Stimulated activated naive CD4-positive, alpha-beta T cell treated with Interleukin-2 at 50 U/mL for 16 hours (primary cell): ENCODE results near the gene METTL26.
"Not testable (repeated sequence)": the region's sequence is repeated elsewhere in the genome, so short reads cannot be mapped to it uniquely, and the experiment has no call there.

Source experiments
- DNase-seq: peaks from one replicate; lab custom pipeline; 2025; lab: John Stamatoyannopoulos, UW

Gene METTL26

DNA sequence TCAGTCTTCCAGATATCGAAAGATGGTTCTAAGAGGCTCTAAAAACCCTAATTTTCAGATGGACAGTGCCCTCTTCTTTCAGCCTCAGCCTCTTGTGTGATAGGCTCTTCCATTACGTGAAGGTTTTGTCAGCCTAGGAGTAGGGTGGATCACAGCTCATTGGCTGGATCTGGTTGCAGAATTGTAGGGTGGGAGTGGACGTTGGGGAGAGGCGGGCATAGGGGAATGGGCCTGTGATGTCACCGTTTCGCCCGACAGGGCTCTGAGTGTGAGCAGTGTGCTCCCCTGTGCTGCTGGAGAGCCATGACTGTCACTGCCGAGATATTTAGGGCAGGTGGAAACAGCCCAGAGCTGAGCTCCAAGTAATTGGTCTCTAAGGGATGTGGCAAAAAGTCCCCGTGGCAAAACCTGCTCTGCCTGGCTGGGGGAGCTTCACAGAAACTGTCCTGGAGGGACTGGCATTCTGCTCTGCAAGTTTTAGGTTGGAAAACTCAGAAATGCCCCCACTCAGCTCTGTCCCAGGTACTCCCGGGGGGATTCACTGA lies 11.5 kb downstream of the METTL26 start:
- no peak for DNase-seq

DNA sequence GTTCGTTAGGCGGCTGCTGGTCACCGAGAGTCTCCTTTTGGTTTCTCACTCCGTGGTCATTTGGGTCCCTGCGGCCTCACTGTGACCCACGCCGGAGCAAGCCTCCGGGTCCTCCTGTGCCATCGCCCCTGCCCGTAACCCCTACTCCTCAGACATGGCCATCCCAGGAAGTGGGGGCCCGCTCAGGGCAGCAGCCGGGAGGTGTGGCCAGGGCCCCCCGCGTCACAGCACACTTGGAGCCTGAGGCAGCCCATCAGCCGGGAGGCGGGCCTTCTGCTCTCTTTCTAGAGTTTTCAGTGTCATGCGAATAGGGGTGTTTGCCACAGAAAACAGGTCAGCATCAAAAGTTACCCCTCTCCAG lies 13.2 kb downstream of the METTL26 start:
- DNase-seq = no peak

DNA sequence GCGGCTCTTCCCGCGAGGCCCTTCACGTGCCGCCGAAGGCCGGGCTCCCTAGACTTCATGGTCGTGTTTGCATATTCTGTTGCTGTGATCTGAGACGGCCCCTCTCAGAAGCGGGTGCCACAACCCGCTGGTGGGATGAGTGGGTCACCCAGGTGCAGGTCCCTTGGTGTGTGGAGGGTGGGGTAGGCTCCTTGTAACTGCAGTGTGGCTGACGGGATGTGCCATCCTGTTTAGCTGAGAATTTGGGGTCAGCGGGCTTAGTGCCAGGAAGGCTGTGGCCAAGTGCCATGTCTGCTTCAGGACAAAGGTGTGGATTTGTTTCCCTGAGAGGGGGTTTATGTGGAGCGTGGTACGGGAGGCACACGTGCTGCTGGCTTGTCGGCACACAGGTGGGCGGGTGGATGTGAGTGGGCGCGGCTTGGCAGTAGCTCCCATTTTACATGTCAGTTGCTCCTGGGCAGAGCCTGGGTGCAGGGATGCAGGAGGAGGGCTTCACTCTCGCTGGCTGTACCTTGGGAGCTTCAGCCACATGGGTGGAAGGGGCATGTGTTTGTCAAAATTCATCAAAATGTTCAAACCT lies 14.5 kb downstream of the METTL26 start:
- no peak for DNase-seq

DNA sequence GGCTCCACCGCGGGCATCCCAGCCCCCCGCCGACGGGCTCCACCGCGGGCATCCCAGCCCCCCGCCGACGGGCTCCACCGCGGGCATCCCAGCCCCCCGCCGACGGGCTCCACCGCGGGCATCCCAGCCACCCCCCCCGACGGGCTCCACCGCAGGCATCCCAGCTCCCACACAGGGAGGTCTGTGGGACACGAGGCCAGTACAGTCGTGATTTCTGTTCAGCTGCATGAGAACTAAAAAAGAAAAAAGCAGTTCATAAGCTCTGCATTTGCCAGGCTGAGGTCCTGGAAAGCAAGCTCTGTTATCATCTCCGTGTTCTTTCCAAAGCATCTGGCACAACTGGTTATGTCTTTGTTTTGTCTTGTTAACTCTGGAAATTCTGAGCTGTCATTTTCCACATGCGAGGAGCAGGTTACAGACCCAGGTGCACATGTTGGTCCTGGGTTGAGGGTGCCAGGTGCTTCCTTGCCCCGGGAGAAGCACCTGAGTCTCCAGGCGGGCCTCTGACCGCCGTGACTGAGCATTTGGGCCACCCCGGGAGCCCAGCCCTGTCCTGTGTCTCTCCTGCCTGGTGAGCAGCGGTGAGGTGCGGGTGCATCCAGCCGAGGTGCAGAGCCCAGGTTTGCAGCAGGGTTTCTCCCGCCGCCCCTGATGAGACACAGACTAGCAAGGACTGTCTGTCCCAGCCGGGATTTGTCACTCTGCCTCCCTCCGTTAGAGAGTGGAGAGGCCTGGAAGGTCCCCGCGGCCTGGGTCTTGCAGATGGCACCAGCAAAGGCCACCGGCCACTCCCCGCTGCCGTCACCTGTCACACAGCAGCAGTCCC lies 15.2 kb downstream of the METTL26 start:
- DNase-seq = no peak

GRCh38 chr16:619476-620100 lies 16.5 kb downstream of the METTL26 start:
- no peak for DNase-seq

GRCh38 chr16:617855-618254 lies 18.2 kb downstream of the METTL26 start:
- DNase-seq = no peak

- DNase-seq = no peak
These were observed 19.1 kb downstream of the METTL26 start for GRCh38 chr16:616733-617586.

GRCh38 chr16:615122-615521 lies 21.0 kb downstream of the METTL26 start:
- DNase-seq = no peak

DNA sequence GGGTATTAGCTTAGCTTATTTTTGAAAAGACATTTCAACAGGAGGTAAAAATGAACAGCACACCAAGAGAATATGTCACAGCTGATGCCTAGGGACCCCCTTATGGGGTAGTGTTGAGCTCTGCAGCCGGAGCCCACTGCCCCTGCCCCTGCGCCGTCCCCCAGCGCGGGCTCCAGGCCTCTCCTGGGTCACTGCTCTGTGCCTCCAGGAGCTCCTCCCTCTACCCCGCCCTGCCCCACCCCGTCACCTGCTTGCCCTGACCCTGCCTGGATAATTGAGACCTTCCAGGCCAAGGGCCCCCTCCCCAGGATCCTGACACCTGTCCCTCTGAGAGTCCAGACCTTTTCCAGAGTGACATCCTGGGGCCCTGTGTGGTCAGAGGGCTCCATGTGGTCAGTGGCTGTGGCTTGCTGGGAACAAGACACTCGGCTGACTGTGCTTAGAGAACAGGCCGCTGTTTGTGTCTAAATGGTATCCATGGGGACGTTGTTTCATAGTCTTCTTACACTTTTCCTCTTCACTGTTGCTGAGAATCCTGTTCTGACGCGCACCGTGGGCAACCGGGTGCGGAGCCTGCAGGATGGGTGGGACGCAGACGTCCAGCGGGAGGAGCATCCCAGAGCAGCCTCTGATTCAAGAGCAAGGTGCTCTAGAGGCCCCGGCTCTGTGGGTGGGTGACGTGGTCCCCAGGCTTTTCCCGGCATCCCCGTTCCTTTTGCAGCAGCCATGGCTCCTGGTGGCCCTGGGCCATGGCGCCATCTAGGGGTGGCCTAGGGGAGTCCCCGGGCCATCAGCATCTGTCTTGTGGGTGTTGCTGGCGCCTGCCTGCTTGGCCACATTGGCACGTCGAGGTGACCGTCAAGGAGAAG lies 25.4 kb downstream of the METTL26 start:
- DNase-seq = peak; percentile 53

DNA sequence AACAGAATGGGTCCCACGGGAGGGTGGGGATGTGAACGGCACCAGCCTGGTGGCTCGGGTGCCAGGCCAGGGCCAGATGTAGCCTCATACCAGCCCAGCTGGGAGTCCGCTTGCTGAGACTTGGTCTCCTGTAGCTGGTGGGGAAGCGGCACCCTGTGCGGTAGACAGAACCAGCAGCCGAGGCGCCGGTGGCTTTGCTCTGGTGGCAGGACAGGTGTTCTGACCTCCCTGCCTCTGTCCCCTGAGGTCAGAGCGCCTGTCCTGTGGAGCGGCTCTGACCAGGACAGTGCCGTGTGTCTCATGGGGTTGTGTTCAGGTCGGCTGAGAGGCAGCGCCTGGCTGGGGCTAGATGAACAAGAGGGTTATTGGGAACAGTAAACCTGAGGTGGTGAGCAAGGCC lies 26.1 kb downstream of the METTL26 start:
- DNase-seq = no peak

GRCh38 chr16:609316-609715 lies 26.8 kb downstream of the METTL26 start:
- DNase-seq = no peak

- peak; percentile 34 for DNase-seq
These were observed 28.1 kb downstream of the METTL26 start for GRCh38 chr16:608019-608418.

DNA sequence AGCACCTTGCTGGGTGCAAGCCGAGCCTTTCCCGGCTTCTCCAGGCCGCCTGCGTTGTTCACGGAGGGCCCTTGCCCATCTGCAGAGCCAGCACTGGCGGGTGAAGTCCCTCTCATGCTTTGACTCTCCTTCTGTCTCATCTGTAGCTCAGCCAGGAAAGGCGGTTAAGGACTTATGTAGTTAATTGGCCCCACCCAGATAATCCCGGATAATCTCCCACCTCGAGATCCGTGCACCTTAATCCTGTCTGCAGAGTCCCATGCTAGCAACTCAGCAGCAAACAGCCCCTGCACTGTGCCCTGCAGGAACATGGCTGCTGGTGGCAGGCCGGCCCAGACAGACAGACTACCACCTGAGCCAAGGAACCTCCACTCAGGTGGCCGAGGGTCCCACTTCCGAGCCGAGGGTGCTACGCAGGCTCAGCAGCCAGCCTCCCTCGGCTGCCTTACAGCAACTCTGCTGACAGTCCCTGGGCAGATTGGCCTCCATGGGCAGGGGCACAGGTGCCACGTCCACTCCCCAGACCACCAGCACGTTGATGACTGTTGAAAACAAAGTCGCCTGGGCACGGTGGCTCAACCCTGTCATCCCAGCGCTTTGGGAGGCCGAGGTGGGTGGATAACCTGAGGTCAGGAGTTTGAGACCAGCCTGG lies 29.3 kb downstream of the METTL26 start:
- DNase-seq = no peak

DNA sequence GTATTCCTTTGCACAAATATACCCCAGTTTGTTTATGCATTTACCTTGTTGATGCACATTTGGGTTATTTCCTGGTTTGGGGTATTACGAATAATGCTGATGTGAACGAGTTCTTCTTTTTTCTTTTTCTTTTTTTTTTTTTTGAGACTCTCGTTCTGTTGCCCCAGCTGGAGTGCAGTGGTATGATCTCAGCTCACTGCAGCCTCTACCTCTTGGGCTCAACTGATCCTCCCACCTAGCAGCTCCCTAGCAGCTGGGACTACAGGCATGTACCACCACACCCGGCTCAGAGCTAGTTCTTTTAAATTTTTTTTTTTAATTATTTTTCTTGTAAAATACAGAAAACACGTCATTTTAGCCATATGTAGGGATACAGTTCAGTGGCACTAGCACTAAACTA lies 32.2 kb downstream of the METTL26 start:
- DNase-seq = no peak

DNA sequence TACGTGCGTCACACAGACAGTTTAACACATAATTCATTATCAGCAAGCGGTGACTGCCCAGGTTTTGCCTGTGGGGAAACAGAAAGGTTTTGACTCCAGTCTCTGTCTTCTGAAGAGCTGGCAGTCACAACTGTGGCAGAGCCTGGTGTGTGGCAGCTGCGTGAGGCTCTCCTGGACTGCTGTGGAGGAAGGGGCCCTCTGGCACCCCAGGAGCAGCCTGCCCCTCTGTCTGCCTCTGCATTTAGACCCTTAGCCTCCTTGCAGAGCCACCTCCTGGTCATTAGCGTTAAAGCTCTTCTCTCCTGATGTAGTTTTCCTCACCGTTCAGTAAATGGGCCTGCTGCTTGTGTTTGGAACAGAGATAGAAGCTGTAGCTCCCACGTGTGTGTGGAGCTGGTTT lies 35.3 kb downstream of the METTL26 start:
- no peak for DNase-seq

- no peak for DNase-seq
These were observed 37.0 kb downstream of the METTL26 start for GRCh38 chr16:598823-599739.

DNA sequence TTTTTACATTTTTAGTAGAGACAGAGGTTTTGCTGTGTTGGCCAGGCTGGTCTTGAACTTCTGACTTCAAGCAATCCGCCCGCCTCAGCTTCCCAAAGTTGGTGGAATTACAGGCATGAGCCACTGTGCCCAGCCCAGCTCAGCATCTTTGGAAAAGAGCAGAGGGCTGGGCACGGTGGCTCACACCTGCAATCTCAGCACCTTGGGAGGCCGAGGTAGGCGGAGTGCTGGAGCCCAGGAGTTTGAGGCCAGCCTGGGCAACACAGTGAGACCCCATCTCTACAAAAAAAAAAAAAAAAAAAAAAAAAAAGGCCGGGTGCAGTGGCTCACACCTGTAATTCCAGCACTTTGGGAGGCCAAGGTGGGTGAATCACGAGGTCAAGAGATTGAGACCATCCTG lies 38.5 kb downstream of the METTL26 start:
- DNase-seq = not testable (repeated sequence)

DNA sequence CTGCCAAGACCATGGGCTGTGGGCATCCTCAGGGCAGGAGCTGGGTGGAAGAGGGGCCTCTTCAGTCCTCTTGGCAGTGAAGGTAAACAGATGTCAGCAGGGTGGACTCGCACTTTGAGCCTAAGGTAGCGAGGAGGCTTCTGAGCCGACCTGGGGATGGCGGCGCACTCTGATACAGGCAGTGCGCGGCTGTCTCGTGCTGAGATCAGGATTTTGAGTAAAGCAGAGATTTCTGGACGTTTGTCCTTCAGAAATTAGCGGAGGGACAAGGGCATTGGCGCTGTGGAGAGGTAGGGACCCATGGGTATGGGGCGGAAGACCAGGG lies 39.4 kb downstream of the METTL26 start:
- no peak for DNase-seq

- no peak for DNase-seq
These were observed 40.0 kb downstream of the METTL26 start for GRCh38 chr16:595942-596735.
